ENCODE data around the gene LRCH3. TPM values are rescaled to one million over a fixed set of nuclear protein-coding genes. Genes with fewer than 3 reads are reported as not detected.

Gene LRCH3
- polyA plus RNA-seq, 2 of the 4 experiments (the other 2 are of a cell fraction): 14.2 to 44.6 TPM

DNA sequence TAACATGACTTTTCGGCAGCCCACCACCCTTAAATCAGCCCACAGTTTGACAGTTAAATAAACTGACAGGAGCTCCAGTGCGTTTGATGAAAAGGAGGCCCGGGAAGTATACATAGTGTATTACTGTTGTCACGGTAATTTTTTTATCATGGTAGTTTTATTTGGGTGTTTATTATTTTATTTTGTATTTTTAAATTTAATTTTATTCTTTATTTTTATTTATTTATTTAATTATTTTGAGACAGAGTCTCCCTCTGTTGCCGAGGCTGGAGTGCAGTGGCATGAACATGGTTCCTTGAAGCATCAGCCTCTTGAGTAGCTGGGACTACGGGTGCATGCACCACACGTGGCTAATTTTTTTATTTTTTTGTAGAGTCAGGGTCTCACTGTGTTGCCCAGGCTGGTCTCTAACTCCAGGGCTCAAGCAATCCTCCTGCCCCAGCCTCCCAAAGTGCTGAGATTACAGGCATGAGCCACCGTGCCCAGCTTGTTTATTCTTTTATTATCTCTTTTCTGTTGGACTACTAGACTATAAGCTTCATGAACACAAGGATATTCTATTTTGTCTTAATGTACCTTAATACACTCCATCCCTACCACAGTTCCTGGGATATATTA, 65.3 kb downstream of the LRCH3 start (continued):
- TF ChIP-seq, protein P1, sequence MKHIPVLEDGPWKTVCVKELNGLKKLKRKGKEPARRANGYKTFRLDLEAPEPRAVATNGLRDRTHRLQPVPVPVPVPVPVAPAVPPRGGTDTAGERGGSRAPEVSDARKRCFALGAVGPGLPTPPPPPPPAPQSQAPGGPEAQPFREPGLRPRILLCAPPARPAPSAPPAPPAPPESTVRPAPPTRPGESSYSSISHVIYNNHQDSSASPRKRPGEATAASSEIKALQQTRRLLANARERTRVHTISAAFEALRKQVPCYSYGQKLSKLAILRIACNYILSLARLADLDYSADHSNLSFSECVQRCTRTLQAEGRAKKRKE (CRISPR knock-in tag; IDR thresholded peaks at IDR 0.05; ENCODE audit: low read depth): no peak

- FAIRE-seq: no peak
- Histone ChIP-seq H3K4me2 (no peak overlapping the region), H3K4me1 (peaks cover 17% of the 10 kb centered on the region; the same call in 2 of the 3 replicates), H3K27ac (no peak overlapping the region), H3K4me3 (no peak overlapping the region), H3K9me3 (no peaks in the 10 kb centered on the region)
- 95% methylated on average over 3 of the region's 3 CpGs for WGBS (ENCODE audit: missing lambda C conversion rate)
- no peak for DNase-seq (ENCODE audit: low read depth in 1 of 2, low spot score in 1 of 2)
- CTCF ChIA-PET: no interaction called here
- POLR2A ChIA-PET: no interaction called here
- no peak for ATAC-seq
- TF ChIP-seq HOXB5 (CRISPR knock-in tag; IDR thresholded peaks at IDR 0.05) (no peak), ZFP36 (IDR thresholded peaks at IDR 0.05; ENCODE audit: borderline replicate concordance, partially characterized antibody) (no peak)
- TF ChIP-seq, protein P2, sequence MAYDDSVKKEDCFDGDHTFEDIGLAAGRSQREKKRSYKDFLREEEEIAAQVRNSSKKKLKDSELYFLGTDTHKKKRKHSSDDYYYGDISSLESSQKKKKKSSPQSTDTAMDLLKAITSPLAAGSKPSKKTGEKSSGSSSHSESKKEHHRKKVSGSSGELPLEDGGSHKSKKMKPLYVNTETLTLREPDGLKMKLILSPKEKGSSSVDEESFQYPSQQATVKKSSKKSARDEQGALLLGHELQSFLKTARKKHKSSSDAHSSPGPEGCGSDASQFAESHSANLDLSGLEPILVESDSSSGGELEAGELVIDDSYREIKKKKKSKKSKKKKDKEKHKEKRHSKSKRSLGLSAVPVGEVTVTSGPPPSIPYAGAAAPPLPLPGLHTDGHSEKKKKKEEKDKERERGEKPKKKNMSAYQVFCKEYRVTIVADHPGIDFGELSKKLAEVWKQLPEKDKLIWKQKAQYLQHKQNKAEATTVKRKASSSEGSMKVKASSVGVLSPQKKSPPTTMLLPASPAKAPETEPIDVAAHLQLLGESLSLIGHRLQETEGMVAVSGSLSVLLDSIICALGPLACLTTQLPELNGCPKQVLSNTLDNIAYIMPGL (CRISPR knock-in tag; IDR thresholded peaks at IDR 0.05; ENCODE audit: borderline replicate concordance): no peak
Observed at GRCh38 chr3:197858133-197858532, 67.1 kb downstream of the LRCH3 start.

- ChIA-PET POLR2A (no interaction called here), CTCF (interaction anchor here (1.2 kb wide), 1 partner anchor 13 kb away, joined by 3 read pairs; no protein-coding TSS in a partner anchor)
- Histone ChIP-seq H3K4me3 (no peak overlapping the region), H3K27ac (no peak overlapping the region), H3K4me1 (peaks cover 17% of the 10 kb centered on the region; the same call in 2 of the 3 replicates), H3K9me3 (no peaks in the 10 kb centered on the region), H3K4me2 (no peak overlapping the region)
- no peak for TF ChIP-seq NFE2L2 (conservative IDR thresholded peaks at IDR 0.05; ENCODE audit: low read length)
- no peak for TF ChIP-seq MYC (IDR thresholded peaks at IDR 0.05; ENCODE audit: borderline replicate concordance, low read length)
- no peak for TF ChIP-seq TFCP2L1 (CRISPR knock-in tag; IDR thresholded peaks at IDR 0.05)
- no peak for TF ChIP-seq EHF (CRISPR knock-in tag; IDR thresholded peaks at IDR 0.05)
- no peak for TF ChIP-seq BCL3 (IDR thresholded peaks at IDR 0.05)
- no peak for TF ChIP-seq HDAC2 (IDR thresholded peaks at IDR 0.05)
- TF ChIP-seq SMC3 (IDR thresholded peaks at IDR 0.05): no peak
- TF ChIP-seq GATA3 (IDR thresholded peaks at IDR 0.05; ENCODE audit: borderline replicate concordance): no peak
- 92% methylated on average over 3 of the region's 3 CpGs for WGBS (ENCODE audit: missing lambda C conversion rate)
- no peak for FAIRE-seq
- ATAC-seq: no peak
- DNase-seq (ENCODE audit: low read depth in 1 of 2, low spot score in 1 of 2): no peak
Observed at GRCh38 chr3:197858598-197858997, 67.5 kb downstream of the LRCH3 start.

GRCh38 chr3:197866035-197866434, 75.0 kb downstream of the LRCH3 start:
- Histone ChIP-seq H3K4me2 (no peak overlapping the region), H3K4me3 (no peak overlapping the region), H3K4me1 (no peaks in the 10 kb centered on the region), H3K9me3 (no peaks in the 10 kb centered on the region), H3K27ac (no peak overlapping the region)
- FAIRE-seq: no peak
- TF ChIP-seq CTCF (IDR thresholded peaks at IDR 0.05) (no peak), POLR2A (IDR thresholded peaks at IDR 0.05; ENCODE audit: low read length) (no peak)
- TF ChIP-seq, protein P1 (CRISPR knock-in tag; IDR thresholded peaks at IDR 0.05; ENCODE audit: low read depth): no peak
- 96% methylated on average over 6 of the region's 6 CpGs for WGBS (ENCODE audit: missing lambda C conversion rate)
- POLR2A ChIA-PET: no interaction called here
- no peak for ATAC-seq
- CTCF ChIA-PET: interaction anchor here (0.7 kb wide), 1 partner anchor 40 kb away, joined by 3 read pairs; no protein-coding TSS in a partner anchor
- DNase-seq (ENCODE audit: low read depth in 1 of 2, low spot score in 1 of 2): no peak

All from A549 (cell line).